Measurements from ENCODE around the gene SETD4. TPM values are rescaled to one million over a fixed set of nuclear protein-coding genes. Genes with fewer than 3 reads are reported as not detected.

SETD4 gene
- total RNA-seq, 1 experiment from 2014 or later, result 24.3 TPM

GRCh38 chr21:36053715-36054062 is 6.6 kb downstream of the SETD4 start:
- H3K27me3 Mint-ChIP-seq (ENCODE audit: insufficient read depth, unreplicated experiment), result no peaks in the 10 kb centered on the region
- ChIA-PET POLR2A (no interaction called here), CTCF (no interaction called here)
- H3K36me3 ChIP-seq (ENCODE audit: control insufficient read depth, insufficient read depth, low read length), result peaks cover 3% of the 10 kb centered on the region
- no peaks in the 10 kb centered on the region for H3K4me1 Mint-ChIP-seq (ENCODE audit: low read depth, unreplicated experiment)
- 0 out of 2 replicates have a peak, but pooled peaks cover under 1% of the 10 kb centered on the region for H3K4me1 ChIP-seq
- no TSS peak for BruUV-seq (replicated peaks)
- no peak overlapping the region for H3K4me3 ChIP-seq (ENCODE audit: low read depth, low read length)
- DNase-seq, result no peak
- intact Hi-C loops (cut with micrococcal nuclease; ENCODE audit: unreplicated experiment), result no loop called here
- no peak for TF ChIP-seq CTCF (IDR thresholded peaks at IDR 0.05; ENCODE audit: insufficient read depth in 1 of 2, low read depth in 1 of 2, low read length in 1 of 2, severe bottlenecking in 1 of 2, unreplicated experiment in 1 of 2)
- H3K27ac Mint-ChIP-seq (ENCODE audit: unreplicated experiment), result no peak overlapping the region
- H3K36me3 Mint-ChIP-seq (ENCODE audit: insufficient read depth, unreplicated experiment), result peaks cover 45% of the 10 kb centered on the region
- no peaks in the 10 kb centered on the region for H3K9me3 Mint-ChIP-seq (ENCODE audit: unreplicated experiment)
- no peaks in the 10 kb centered on the region for H3K27me3 ChIP-seq (replicated peaks; ENCODE audit: control insufficient read depth, insufficient read depth, low read length)
- H3K9me3 ChIP-seq, result no peaks in the 10 kb centered on the region
- no peak overlapping the region for H3K4me3 Mint-ChIP-seq (ENCODE audit: unreplicated experiment)

- peaks cover 46% of the 10 kb centered on the region for H3K36me3 Mint-ChIP-seq (ENCODE audit: insufficient read depth, unreplicated experiment)
- no TSS peak for BruUV-seq (replicated peaks)
- POLR2A ChIA-PET, result no interaction called here
Observed at GRCh38 chr21:36052860-36053714, 7.2 kb downstream of the SETD4 start.

GRCh38 chr21:36048357-36048756 is 12.0 kb downstream of the SETD4 start:
- CTCF ChIA-PET, result no interaction called here
- H3K27me3 Mint-ChIP-seq (ENCODE audit: insufficient read depth, unreplicated experiment), result no peaks in the 10 kb centered on the region
- no peaks in the 10 kb centered on the region for H3K4me1 Mint-ChIP-seq (ENCODE audit: low read depth, unreplicated experiment)
- DNase-seq, result no peak
- POLR2A ChIA-PET, result no interaction called here
- no peak overlapping the region for H3K4me3 Mint-ChIP-seq (ENCODE audit: unreplicated experiment)
- H3K36me3 Mint-ChIP-seq (ENCODE audit: insufficient read depth, unreplicated experiment), result peaks cover 51% of the 10 kb centered on the region
- no peaks in the 10 kb centered on the region for H3K27me3 ChIP-seq (replicated peaks; ENCODE audit: control insufficient read depth, insufficient read depth, low read length)
- H3K4me3 ChIP-seq (ENCODE audit: low read depth, low read length), result no peak overlapping the region
- intact Hi-C loops (cut with micrococcal nuclease; ENCODE audit: unreplicated experiment), result no loop called here
- BruUV-seq (replicated peaks), result no TSS peak
- H3K9me3 ChIP-seq, result no peaks in the 10 kb centered on the region
- no peaks in the 10 kb centered on the region for H3K4me1 ChIP-seq
- no peak overlapping the region for H3K27ac Mint-ChIP-seq (ENCODE audit: unreplicated experiment)
- no peak for TF ChIP-seq CTCF (IDR thresholded peaks at IDR 0.05; ENCODE audit: insufficient read depth in 1 of 2, low read depth in 1 of 2, low read length in 1 of 2, severe bottlenecking in 1 of 2, unreplicated experiment in 1 of 2)
- H3K36me3 ChIP-seq (ENCODE audit: control insufficient read depth, insufficient read depth, low read length), result no peaks in the 10 kb centered on the region; the same call in 1 of the 2 replicates
- H3K9me3 Mint-ChIP-seq (ENCODE audit: unreplicated experiment), result no peaks in the 10 kb centered on the region

More at GRCh38 chr21:36052860-36053714, 7.2 kb downstream of the SETD4 start:
- H3K4me1 ChIP-seq, result no peaks in the 10 kb centered on the region
- CTCF ChIA-PET, result no interaction called here
- H3K4me1 Mint-ChIP-seq (ENCODE audit: low read depth, unreplicated experiment), result no peaks in the 10 kb centered on the region
- no peak overlapping the region for H3K4me3 Mint-ChIP-seq (ENCODE audit: unreplicated experiment)
- H3K27ac Mint-ChIP-seq (ENCODE audit: unreplicated experiment), result no peak overlapping the region
- no peaks in the 10 kb centered on the region for H3K9me3 Mint-ChIP-seq (ENCODE audit: unreplicated experiment)
- H3K4me3 ChIP-seq (ENCODE audit: low read depth, low read length), result no peak overlapping the region
- H3K27me3 Mint-ChIP-seq (ENCODE audit: insufficient read depth, unreplicated experiment), result no peaks in the 10 kb centered on the region
- peaks cover 3% of the 10 kb centered on the region for H3K36me3 ChIP-seq (ENCODE audit: control insufficient read depth, insufficient read depth, low read length)
- intact Hi-C loops (cut with micrococcal nuclease; ENCODE audit: unreplicated experiment), result no loop called here
- DNase-seq, result no peak
- H3K9me3 ChIP-seq, result no peaks in the 10 kb centered on the region
- no peaks in the 10 kb centered on the region for H3K27me3 ChIP-seq (replicated peaks; ENCODE audit: control insufficient read depth, insufficient read depth, low read length)
- no peak for TF ChIP-seq CTCF (IDR thresholded peaks at IDR 0.05; ENCODE audit: insufficient read depth in 1 of 2, low read depth in 1 of 2, low read length in 1 of 2, severe bottlenecking in 1 of 2, unreplicated experiment in 1 of 2)

Data from Caco-2 (cell line).